Astrocyte of the cerebellum (primary cell): ENCODE measurements around the gene GBE1.

ENCODE experiments used
- DNase-seq: peaks from one replicate; pipeline ENCODE4 v3.0.0-alpha.2; 2011; ENCODE audit warnings: low read depth
- H3K4me3 ChIP-seq: 2 replicates; pipeline ENCODE4 v1.5.1; 2011; ENCODE audit warnings: mild to moderate bottlenecking, low read depth, low read length, moderate library complexity
- in situ Hi-C: cut with HindIII; loops from 2 replicates; pipeline ENCODE4 v1.10.0; 2017; ENCODE audit warnings: low sequenced_read_pairs
- TF ChIP-seq, protein P1 (sequence below): IDR thresholded peaks from 2 replicates; pipeline ENCODE4 v1.5.1; 2012; ENCODE audit warnings: low read length, low read depth, moderate library complexity, mild to moderate bottlenecking; ENCODE audit errors: missing control alignments

GBE1 gene

DNA sequence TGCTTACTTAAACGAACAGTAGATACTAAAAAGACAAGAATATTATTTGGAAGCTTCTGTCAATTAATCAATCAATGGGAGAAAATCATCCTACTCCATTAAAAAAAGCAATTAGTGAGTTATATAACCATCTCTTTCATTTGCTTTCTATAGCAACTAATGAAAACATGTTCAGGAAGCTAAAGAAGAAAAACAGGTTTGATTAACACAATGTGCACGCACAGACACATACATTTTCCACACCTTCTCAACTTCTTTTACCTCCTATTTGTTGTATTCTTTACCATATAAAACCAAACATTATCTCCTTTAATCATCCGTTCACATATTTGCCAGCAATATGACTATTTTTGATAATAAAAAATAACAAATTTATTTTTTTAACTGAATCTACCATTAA, 111.3 kb downstream of the GBE1 start:
- DNase-seq, result no peak
- TF ChIP-seq, protein P1, sequence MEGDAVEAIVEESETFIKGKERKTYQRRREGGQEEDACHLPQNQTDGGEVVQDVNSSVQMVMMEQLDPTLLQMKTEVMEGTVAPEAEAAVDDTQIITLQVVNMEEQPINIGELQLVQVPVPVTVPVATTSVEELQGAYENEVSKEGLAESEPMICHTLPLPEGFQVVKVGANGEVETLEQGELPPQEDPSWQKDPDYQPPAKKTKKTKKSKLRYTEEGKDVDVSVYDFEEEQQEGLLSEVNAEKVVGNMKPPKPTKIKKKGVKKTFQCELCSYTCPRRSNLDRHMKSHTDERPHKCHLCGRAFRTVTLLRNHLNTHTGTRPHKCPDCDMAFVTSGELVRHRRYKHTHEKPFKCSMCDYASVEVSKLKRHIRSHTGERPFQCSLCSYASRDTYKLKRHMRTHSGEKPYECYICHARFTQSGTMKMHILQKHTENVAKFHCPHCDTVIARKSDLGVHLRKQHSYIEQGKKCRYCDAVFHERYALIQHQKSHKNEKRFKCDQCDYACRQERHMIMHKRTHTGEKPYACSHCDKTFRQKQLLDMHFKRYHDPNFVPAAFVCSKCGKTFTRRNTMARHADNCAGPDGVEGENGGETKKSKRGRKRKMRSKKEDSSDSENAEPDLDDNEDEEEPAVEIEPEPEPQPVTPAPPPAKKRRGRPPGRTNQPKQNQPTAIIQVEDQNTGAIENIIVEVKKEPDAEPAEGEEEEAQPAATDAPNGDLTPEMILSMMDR, result no peak
- no peak overlapping the region for H3K4me3 ChIP-seq
- in situ Hi-C loops, result loop anchor here (25.0 kb wide), 1 partner anchor 487 kb away; no protein-coding TSS in a partner anchor

DNA sequence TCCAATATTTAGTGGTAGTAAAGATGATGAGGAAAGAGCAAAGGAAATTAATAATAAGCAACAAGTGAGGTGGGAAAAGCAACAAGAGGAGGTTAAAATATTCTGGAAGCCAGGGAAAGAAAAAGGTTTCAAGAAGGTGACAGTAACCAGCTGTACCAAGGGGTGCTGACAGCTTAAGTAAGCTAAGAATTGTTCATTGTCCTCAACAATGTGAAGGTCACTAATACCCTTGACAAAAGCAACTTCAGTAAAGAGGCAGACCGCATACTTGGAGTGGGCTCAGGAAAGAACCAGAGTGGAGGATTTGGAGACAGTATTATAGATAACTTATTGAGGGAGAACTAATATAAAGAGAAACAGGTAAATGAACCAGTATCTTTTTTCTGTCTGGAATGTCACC, 116.2 kb downstream of the GBE1 start:
- in situ Hi-C loops, result no loop called here
- TF ChIP-seq, protein P1, result no peak
- no peak overlapping the region for H3K4me3 ChIP-seq
- DNase-seq, result no peak

DNA sequence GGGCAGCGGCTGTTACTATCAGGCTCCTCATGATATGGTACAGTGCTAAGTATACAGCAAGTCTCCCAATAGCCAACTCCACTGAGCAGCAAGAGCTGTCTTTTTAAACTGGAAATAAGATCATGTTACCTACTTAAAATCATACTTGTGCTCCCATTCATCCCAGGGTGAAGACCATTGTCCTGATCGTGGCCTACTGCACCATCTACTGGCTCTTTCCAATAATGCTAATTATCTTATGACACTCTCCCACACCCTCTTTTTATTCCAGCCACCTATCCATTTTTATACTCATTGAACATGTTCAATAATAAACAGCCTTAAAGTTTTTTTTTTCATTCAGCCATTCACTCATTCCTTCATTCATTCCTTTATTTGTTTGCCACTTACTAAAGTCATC, 117.7 kb downstream of the GBE1 start:
- in situ Hi-C loops, result no loop called here
- no peak overlapping the region for H3K4me3 ChIP-seq
- TF ChIP-seq, protein P1, result peak; percentile 44
- peak; percentile 33 for DNase-seq

DNA sequence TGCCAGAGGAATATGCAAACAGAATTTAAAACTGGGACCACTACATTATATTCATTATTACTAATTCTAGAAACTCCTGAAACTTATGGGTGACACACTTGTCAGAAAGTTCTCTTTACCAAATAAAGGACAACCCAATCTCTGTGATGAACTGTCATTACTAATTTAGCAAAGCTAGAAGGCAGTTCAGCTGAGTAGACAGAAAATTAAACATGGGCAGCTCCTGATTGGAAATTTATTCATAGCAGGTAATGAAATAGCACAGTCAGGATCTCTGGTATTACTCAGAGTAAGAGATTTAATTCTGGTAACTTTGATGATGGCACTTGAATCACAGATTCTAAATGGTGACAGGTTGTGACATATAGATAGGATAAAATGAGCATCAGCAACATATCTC, 123.0 kb downstream of the GBE1 start:
- no peak for DNase-seq
- no peak overlapping the region for H3K4me3 ChIP-seq
- TF ChIP-seq, protein P1, result no peak
- in situ Hi-C loops, result no loop called here

DNA sequence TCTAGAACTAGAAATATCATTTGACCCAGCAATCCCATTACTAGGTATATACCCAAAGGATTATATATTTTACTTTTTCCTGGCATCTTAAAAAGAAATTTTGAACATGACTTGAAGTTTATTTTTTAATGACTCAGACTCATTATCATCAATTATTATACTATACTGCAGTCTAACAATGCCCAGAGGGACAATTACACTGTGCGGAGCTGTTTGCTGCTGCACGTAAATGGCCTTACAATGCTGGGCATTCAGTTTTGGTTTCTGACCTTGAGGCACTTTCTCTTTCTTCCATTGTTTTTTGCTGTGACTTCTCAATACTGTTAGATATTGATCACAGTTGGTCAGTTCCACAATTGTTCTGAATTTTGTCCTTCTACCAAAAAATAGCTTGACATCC, 128.8 kb downstream of the GBE1 start:
- in situ Hi-C loops, result no loop called here
- no peak overlapping the region for H3K4me3 ChIP-seq
- TF ChIP-seq, protein P1, result no peak
- DNase-seq, result no peak

DNA sequence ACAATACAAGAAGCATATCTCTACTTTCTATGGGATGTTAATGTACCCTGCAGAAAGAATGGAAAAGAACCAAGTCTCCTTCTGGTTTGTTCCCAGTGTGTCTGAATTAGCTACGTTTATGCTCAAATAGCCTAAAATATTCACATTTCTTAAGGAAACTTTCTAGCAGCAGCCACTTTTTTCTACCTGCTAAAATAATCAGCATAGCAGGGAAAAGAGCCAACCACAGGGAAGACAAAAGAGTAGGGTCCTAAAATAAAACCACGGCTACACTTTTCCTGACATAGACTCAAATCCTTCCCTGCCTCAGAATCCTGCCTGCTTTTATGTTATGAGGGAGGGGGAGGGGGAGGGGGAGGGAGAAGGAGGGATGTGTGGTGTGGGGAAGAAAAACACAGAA, 136.7 kb downstream of the GBE1 start:
- no peak overlapping the region for H3K4me3 ChIP-seq
- in situ Hi-C loops, result no loop called here
- DNase-seq, result no peak
- TF ChIP-seq, protein P1, result no peak

DNA sequence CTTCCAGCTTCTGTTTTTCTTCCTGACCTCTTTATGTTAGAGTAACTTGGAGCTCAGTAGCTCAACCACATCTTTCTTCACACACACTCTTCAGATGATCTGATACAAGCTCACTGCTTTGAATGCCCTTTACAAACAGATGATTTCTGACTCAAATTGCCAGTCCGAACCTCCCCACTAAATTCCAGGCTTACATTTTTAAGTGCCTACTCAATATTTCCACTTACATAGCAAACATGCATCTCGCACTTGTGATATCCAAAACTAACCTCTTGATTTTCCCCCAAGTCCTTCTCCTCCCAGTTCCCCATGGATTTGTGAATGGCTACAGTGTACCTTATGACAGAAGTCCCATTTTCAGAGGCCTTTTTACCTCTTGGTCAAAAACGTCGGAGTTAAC, 139.1 kb downstream of the GBE1 start:
- H3K4me3 ChIP-seq, result no peak overlapping the region
- DNase-seq, result no peak
- in situ Hi-C loops, result no loop called here
- TF ChIP-seq, protein P1, result no peak
